SK-N-SH (cell line): ENCODE measurements around the gene GTPBP4. TPM values are rescaled to one million over a fixed set of nuclear protein-coding genes. Genes with fewer than 3 reads are reported as not detected.
A peak's percentile ranks its signal among the peaks of the same experiment; 100 is the strongest.

Experiments
- CTCF ChIA-PET: fragments of 300-600, 350-600 bp; formaldehyde crosslinking; extraction: SDS; loops from one replicate; lab custom pipeline; 2021; lab: Yijun Ruan, JAX
- POLR2A ChIA-PET: fragments of 350-600 bp; sonication (Branson Sonifier 250); formaldehyde crosslinking; extraction: SDS; loops from one replicate; lab custom pipeline; 2020; ENCODE audit warnings: antibody characterized with exemption, inconsistent platforms; lab: Yijun Ruan, JAX
- DNase-seq: peaks from one replicate; pipeline ENCODE4 v3.0.0; 2012
- H2AFZ ChIP-seq: fragments of 200-600 bp; sonication (generic); 2 replicates; pipeline ENCODE4 v1.8.1; 2016; ENCODE audit warnings: antibody characterized with exemption, mild to moderate bottlenecking, low read depth
- H3F3A ChIP-seq: fragments of 200-600 bp; sonication (generic); replicated peaks from 2 replicates; pipeline ENCODE3; 2016; ENCODE audit warnings: antibody characterized with exemption, mild to moderate bottlenecking; ENCODE audit not compliant: insufficient read depth
- H3K27ac ChIP-seq, 2 experiments: fragments of 200-500 bp in 1 of 2; fragments of 200-600 bp in 1 of 2; sonication (Bioruptor generic) in 1 of 2; sonication (generic), shearing (Covaris generic) in 1 of 2; 2 replicates each; pipeline versions ENCODE4 v1.5.1 to v1.6.1; 2014 to 2016; ENCODE audit warnings: low read depth in 2 of 2, inconsistent platforms in 1 of 2, low read length in 1 of 2, mild to moderate bottlenecking in 1 of 2, mixed read lengths in 1 of 2
- H3K27me3 ChIP-seq: fragments of 200-600 bp; sonication (generic), shearing (Covaris generic); 2 replicates; pipeline ENCODE4 v1.6.1; 2016; ENCODE audit warnings: mixed run types; ENCODE audit not compliant: insufficient read depth
- H3K36me3 ChIP-seq, 2 experiments: fragments of 200-500 bp in 1 of 2; fragments of 200-600 bp in 1 of 2; sonication (Bioruptor generic) in 1 of 2; sonication (generic) in 1 of 2; replicated peaks in 1 of 2; 2 replicates each; pipeline versions ENCODE3 to v1.5.1; 2014 to 2016; ENCODE audit warnings: low read length in 1 of 2, mild to moderate bottlenecking in 1 of 2; ENCODE audit not compliant: insufficient read depth in 2 of 2, control insufficient read depth in 1 of 2
- H3K4me1 ChIP-seq, 2 experiments: fragments of 200-500 bp in 1 of 2; fragments of 200-600 bp in 1 of 2; sonication (Bioruptor generic) in 1 of 2; sonication (generic), shearing (Covaris generic) in 1 of 2; 2 replicates each; pipeline versions ENCODE4 v1.5.1 to v1.6.1; 2014 to 2016; ENCODE audit warnings: low read depth in 1 of 2, low read length in 1 of 2, mixed run types in 1 of 2; ENCODE audit not compliant: insufficient read depth in 2 of 2, control insufficient read depth in 1 of 2
- H3K4me2 ChIP-seq: fragments of 200-600 bp; sonication (generic), shearing (Covaris generic); 2 replicates; pipeline ENCODE4 v1.6.1; 2017; ENCODE audit warnings: mixed run types
- H3K4me3 ChIP-seq, 2 experiments: fragments of 200-500 bp in 1 of 2; fragments of 200-600 bp in 1 of 2; sonication (Bioruptor generic) in 1 of 2; sonication (generic), shearing (Covaris generic) in 1 of 2; 2 replicates each; pipeline versions ENCODE4 v1.5.1 to v1.8.1; 2014 to 2016; ENCODE audit warnings: low read depth in 2 of 2, inconsistent platforms in 1 of 2, low read length in 1 of 2, mild to moderate bottlenecking in 1 of 2, mixed read lengths in 1 of 2, moderate library complexity in 1 of 2
- H3K79me2 ChIP-seq: fragments of 200-600 bp; sonication (generic); 2 replicates; pipeline ENCODE4 v1.8.1; 2017; ENCODE audit warnings: mild to moderate bottlenecking; ENCODE audit not compliant: insufficient read depth
- H3K9ac ChIP-seq: fragments of 200-600 bp; sonication (generic); 2 replicates; pipeline ENCODE4 v1.6.1; 2017; ENCODE audit warnings: mixed run types
- H3K9me2 ChIP-seq: fragments of 200-600 bp; sonication (generic); 2 replicates; pipeline ENCODE4 v1.6.1; 2017; ENCODE audit warnings: mixed run types
- H3K9me3 ChIP-seq: fragments of 200-600 bp; sonication (generic); 2 replicates; pipeline ENCODE4 v1.6.1; 2017; ENCODE audit warnings: mixed run types, mild to moderate bottlenecking, moderate library complexity
- H4K20me1 ChIP-seq: fragments of 200-600 bp; sonication (generic); 2 replicates; pipeline ENCODE4 v1.6.1; 2017; ENCODE audit warnings: mild to moderate bottlenecking, mixed run types; ENCODE audit not compliant: insufficient read depth
- EZH2phosphoT487 ChIP-seq: fragments of 200-600 bp; sonication (generic); IDR thresholded peaks from 2 replicates; pipeline ENCODE4 v1.6.1; 2017; ENCODE audit warnings: low read depth, mixed run types, mild to moderate bottlenecking, antibody characterized with exemption, moderate library complexity, borderline replicate concordance
- FOSL2 ChIP-seq: IDR thresholded peaks from 2 replicates; pipeline ENCODE4 v1.4.0; 2012; ENCODE audit warnings: low read depth, mild to moderate bottlenecking, moderate library complexity, borderline replicate concordance
- FOXJ3 ChIP-seq: sonication (generic); formaldehyde crosslinking; IDR thresholded peaks from 2 replicates; pipeline ENCODE4 v1.5.1; 2020; ENCODE audit warnings: mild to moderate bottlenecking, missing genetic modification reagents
- JUND ChIP-seq: IDR thresholded peaks from 2 replicates; pipeline ENCODE4 v1.4.0; 2012
- POLR2AphosphoS5 ChIP-seq: IDR thresholded peaks from 2 replicates; pipeline ENCODE4 v1.6.1; 2012; ENCODE audit warnings: low read depth, low read length
- RXRA ChIP-seq: IDR thresholded peaks from 2 replicates; pipeline ENCODE4 v1.4.0; 2012; ENCODE audit warnings: low read depth, mild to moderate bottlenecking, borderline replicate concordance
- TAF1 ChIP-seq: IDR thresholded peaks from 2 replicates; pipeline ENCODE4 v1.6.1; 2012; ENCODE audit warnings: low read depth, mild to moderate bottlenecking, low read length, moderate library complexity, borderline replicate concordance
- TCF12 ChIP-seq: IDR thresholded peaks from 2 replicates; pipeline ENCODE4 v1.4.0; 2012
- YY1 ChIP-seq: IDR thresholded peaks from 2 replicates; pipeline ENCODE4 v1.4.0; 2012; ENCODE audit warnings: low read depth, mild to moderate bottlenecking
- WGBS: methylation state at CpG from one replicate; pipeline ENCODE4 v1.1.6; 2017; ENCODE audit warnings: low lambda C conversion rate; 5-methylcytosine and 5-hydroxymethylcytosine counted together
- polyA plus RNA-seq, 3 experiments: library from polyadenylated mRNA; depleted of rRNA; stranded (reverse); fragments of >200 nt; gene quantifications; 2 replicates each; pipeline ENCODE4 v1.2.3, GENCODE V29; 2012
- TF ChIP-seq, protein P1 (sequence below): fragments of 200-600 bp; sonication (generic); IDR thresholded peaks from 2 replicates; pipeline ENCODE4 v1.6.1; 2017; ENCODE audit warnings: antibody characterized with exemption, mild to moderate bottlenecking, moderate library complexity
- TF ChIP-seq, protein P2 (sequence below): IDR thresholded peaks from 2 replicates; pipeline ENCODE4 v1.6.1; 2012; ENCODE audit warnings: mild to moderate bottlenecking, low read depth, low read length, moderate library complexity

Gene GTPBP4
- polyA plus RNA-seq, 1 of the 3 experiments (the other 2 are of a cell fraction), result 36.6 TPM

DNA sequence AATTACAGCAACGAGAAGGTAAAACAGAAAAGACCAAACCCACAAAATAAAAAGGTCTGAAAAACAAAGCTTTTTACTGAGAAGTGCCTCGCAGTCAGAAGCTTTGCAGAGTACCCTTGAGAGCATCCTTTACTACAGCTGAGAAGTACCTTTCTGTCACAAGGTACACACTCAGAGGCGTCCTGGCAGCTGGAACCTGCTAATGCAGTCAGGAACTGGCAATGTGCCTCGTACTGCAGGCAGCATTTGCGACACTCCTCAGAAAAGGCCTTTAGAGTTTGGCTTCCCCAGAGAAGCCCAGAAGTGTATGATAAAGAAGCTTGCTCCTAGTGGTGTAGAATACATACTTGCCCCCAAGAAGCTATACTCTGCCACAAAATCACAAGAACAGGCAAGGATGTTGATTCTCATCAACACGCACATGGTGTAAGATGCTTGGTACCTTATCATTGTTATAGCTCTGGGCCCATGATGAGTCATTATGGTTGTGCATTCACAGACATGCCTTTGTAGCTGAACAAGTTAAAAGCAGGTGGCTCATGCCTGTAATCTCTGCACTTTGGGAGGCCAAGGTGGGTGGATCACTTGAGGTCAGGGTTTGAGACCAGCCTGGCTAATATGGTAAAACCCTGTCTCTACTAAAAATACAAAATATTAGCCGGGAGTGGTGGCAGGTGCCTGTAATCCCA is 2.0 kb upstream of the GTPBP4 start:
- peak overlapping the region in 1 of 2 experiments; percentile 89; a peak in 2 of 4 replicates for H3K27ac ChIP-seq
- peaks cover 13 to 14% of the 10 kb centered on the region in 2 experiments; a peak in 2 of 4 replicates for H3K4me1 ChIP-seq
- H4K20me1 ChIP-seq, result peaks cover 23% of the 10 kb centered on the region
- H3K27me3 ChIP-seq, result no peaks in the 10 kb centered on the region
- no peaks in the 10 kb centered on the region for H3K9me2 ChIP-seq
- no peak overlapping the region; the same call in 1 of the 2 replicates for H3K9ac ChIP-seq
- H3K4me2 ChIP-seq, result peak overlapping the region; percentile 86; the same call in 1 of the 2 replicates
- H3K9me3 ChIP-seq, result no peaks in the 10 kb centered on the region
- CTCF ChIA-PET, result interaction anchor here (1.0 to 1.2 kb wide), 2 partner anchors 13 to 15 kb away, joined by 3 to 4 read pairs; no protein-coding TSS in a partner anchor
- H3F3A ChIP-seq, result peaks cover 16% of the 10 kb centered on the region
- WGBS, result 85% methylated on average over 7 of the region's 7 CpGs
- POLR2A ChIA-PET, result interaction anchor here (2.7 kb wide), 1 partner anchor 12 kb away, joined by 6 read pairs; no protein-coding TSS in a partner anchor
- H3K4me3 ChIP-seq, result no peak overlapping the region
- TF ChIP-seq, protein P1, sequence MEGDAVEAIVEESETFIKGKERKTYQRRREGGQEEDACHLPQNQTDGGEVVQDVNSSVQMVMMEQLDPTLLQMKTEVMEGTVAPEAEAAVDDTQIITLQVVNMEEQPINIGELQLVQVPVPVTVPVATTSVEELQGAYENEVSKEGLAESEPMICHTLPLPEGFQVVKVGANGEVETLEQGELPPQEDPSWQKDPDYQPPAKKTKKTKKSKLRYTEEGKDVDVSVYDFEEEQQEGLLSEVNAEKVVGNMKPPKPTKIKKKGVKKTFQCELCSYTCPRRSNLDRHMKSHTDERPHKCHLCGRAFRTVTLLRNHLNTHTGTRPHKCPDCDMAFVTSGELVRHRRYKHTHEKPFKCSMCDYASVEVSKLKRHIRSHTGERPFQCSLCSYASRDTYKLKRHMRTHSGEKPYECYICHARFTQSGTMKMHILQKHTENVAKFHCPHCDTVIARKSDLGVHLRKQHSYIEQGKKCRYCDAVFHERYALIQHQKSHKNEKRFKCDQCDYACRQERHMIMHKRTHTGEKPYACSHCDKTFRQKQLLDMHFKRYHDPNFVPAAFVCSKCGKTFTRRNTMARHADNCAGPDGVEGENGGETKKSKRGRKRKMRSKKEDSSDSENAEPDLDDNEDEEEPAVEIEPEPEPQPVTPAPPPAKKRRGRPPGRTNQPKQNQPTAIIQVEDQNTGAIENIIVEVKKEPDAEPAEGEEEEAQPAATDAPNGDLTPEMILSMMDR, result no peak
- no peak for TF ChIP-seq POLR2AphosphoS5
- TF ChIP-seq FOSL2, result peak; percentile 39; the same call in 1 of the 2 replicates
- TF ChIP-seq, protein P2, sequence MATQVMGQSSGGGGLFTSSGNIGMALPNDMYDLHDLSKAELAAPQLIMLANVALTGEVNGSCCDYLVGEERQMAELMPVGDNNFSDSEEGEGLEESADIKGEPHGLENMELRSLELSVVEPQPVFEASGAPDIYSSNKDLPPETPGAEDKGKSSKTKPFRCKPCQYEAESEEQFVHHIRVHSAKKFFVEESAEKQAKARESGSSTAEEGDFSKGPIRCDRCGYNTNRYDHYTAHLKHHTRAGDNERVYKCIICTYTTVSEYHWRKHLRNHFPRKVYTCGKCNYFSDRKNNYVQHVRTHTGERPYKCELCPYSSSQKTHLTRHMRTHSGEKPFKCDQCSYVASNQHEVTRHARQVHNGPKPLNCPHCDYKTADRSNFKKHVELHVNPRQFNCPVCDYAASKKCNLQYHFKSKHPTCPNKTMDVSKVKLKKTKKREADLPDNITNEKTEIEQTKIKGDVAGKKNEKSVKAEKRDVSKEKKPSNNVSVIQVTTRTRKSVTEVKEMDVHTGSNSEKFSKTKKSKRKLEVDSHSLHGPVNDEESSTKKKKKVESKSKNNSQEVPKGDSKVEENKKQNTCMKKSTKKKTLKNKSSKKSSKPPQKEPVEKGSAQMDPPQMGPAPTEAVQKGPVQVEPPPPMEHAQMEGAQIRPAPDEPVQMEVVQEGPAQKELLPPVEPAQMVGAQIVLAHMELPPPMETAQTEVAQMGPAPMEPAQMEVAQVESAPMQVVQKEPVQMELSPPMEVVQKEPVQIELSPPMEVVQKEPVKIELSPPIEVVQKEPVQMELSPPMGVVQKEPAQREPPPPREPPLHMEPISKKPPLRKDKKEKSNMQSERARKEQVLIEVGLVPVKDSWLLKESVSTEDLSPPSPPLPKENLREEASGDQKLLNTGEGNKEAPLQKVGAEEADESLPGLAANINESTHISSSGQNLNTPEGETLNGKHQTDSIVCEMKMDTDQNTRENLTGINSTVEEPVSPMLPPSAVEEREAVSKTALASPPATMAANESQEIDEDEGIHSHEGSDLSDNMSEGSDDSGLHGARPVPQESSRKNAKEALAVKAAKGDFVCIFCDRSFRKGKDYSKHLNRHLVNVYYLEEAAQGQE, result no peak
- no peak for TF ChIP-seq TAF1
- no peak for TF ChIP-seq RXRA
- H3K79me2 ChIP-seq, result peaks cover 52% of the 10 kb centered on the region
- no peak overlapping the region for H2AFZ ChIP-seq
- no peak for DNase-seq
- peaks cover 7 to 14% of the 10 kb centered on the region in 2 experiments for H3K36me3 ChIP-seq

DNA sequence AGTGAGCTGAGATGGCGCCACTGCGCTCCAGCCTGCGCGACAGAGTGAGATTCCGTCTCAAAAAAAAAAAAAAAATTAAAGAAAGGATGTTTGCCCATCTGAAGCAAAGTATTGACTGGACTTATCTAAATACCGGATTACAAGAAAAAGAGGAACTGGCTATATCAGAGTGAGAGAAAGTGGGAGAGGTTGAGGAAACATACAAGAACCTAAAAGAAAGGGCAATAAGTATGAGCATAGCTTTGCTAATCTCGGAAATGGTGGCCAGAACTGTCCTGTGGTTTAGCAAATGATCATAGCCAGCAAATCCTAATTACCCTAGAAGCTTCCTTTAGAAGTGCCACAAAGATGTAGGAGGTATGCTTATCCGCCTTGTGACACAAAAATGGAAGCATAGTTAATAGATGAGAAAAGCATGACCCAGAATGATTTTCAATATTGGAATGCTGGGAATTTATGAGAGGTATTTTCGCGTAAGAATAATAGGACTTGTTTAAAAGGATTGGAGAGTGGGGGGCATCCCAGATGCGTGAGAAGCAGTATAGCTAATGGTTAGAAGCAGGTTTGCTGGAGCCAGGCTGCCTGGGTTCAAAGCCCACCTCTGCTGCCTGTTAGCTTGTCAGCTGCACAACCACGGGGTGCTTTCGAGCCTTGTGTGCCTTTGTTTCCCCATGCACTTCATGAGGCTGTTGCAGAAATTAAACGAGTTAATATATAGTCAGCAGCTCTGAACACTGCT is 1.2 kb upstream of the GTPBP4 start:
- Histone ChIP-seq H3K9me3 (no peaks in the 10 kb centered on the region), H2AFZ (no peak overlapping the region), H4K20me1 (peaks cover 29% of the 10 kb centered on the region), H3K27me3 (no peaks in the 10 kb centered on the region), H3K27ac (peak overlapping the region; percentile 89; a peak in 3 of 4 replicates), H3K36me3 (peaks cover 9 to 14% of the 10 kb centered on the region in 2 experiments), H3F3A (peaks cover 16% of the 10 kb centered on the region), H3K79me2 (peaks cover 56% of the 10 kb centered on the region), H3K4me1 (peaks cover 13 to 14% of the 10 kb centered on the region in 2 experiments; a peak in 2 of 4 replicates), H3K9me2 (no peaks in the 10 kb centered on the region), H3K4me2 (peak overlapping the region; percentile 86), H3K9ac (peak overlapping the region; percentile 99), H3K4me3 (peak overlapping the region; percentile 99 to 100)
- 61% methylated on average over 14 of the region's 14 CpGs for WGBS
- ChIA-PET CTCF (interaction anchor here (1.0 to 1.2 kb wide), 2 partner anchors 13 to 16 kb away, joined by 3 to 4 read pairs; no protein-coding TSS in a partner anchor), POLR2A (interaction anchor here (0.6 to 2.7 kb wide), 2 partner anchors 13 to 88 kb away, joined by 3 to 6 read pairs; no protein-coding TSS in a partner anchor)
- DNase-seq, result no peak
- TF ChIP-seq FOXJ3, result no peak
- TF ChIP-seq FOSL2, result peak; percentile 51; the same call in 1 of the 2 replicates
- TF ChIP-seq TCF12, result 0 out of 2 replicates have a peak, but pooled peaks have one; percentile 22
- TF ChIP-seq EZH2phosphoT487, result no peak
- TF ChIP-seq YY1, result peak; percentile 14; the same call in 1 of the 2 replicates
- TF ChIP-seq JUND, result 0 out of 2 replicates have a peak, but pooled peaks have one; percentile 38
